Measurements from ENCODE around the gene DCAF8.

The DCAF8 gene

GRCh38 chr1:160264795-160265307 is 2.5 kb upstream of the DCAF8 start:
- no peak for DNase-seq (ENCODE audit: low read depth in 2 of 2)

GRCh38 chr1:160261556-160261892 is 825 bp downstream of the DCAF8 start:
- peak; percentile 51 to 64 for DNase-seq (ENCODE audit: low read depth in 2 of 2)

- DNase-seq (ENCODE audit: low read depth in 2 of 2): no peak
These were observed 1.7 kb downstream of the DCAF8 start for GRCh38 chr1:160260406-160261382.

GRCh38 chr1:160258177-160258798 is 4.1 kb downstream of the DCAF8 start:
- DNase-seq (ENCODE audit: low read depth in 2 of 2): no peak

- DNase-seq (ENCODE audit: low read depth in 2 of 2): no peak
These were observed 4.8 kb downstream of the DCAF8 start for GRCh38 chr1:160257411-160258015.

GRCh38 chr1:160256396-160257046 is 5.8 kb downstream of the DCAF8 start:
- DNase-seq (ENCODE audit: low read depth in 2 of 2): no peak

GRCh38 chr1:160255781-160256300 is 6.5 kb downstream of the DCAF8 start:
- no peak for DNase-seq (ENCODE audit: low read depth in 2 of 2)

- DNase-seq (ENCODE audit: low read depth in 2 of 2): peak in 1 of 2 experiments; percentile 19
These were observed 10.4 kb downstream of the DCAF8 start for GRCh38 chr1:160251687-160252526.

- no peak for DNase-seq (ENCODE audit: low read depth in 2 of 2)
These were observed 11.3 kb downstream of the DCAF8 start for GRCh38 chr1:160251011-160251410.

- DNase-seq (ENCODE audit: low read depth in 2 of 2): no peak
These were observed 15.3 kb downstream of the DCAF8 start for GRCh38 chr1:160247053-160247452.

GRCh38 chr1:160245434-160245833 is 16.9 kb downstream of the DCAF8 start:
- no peak for DNase-seq (ENCODE audit: low read depth in 2 of 2)

- no peak for DNase-seq (ENCODE audit: low read depth in 2 of 2)
These were observed 18.1 kb downstream of the DCAF8 start for GRCh38 chr1:160244209-160244608.

- no peak for DNase-seq (ENCODE audit: low read depth in 2 of 2)
These were observed 18.6 kb downstream of the DCAF8 start for GRCh38 chr1:160243767-160244166.

GRCh38 chr1:160239582-160240299 is 22.6 kb downstream of the DCAF8 start:
- DNase-seq (ENCODE audit: low read depth in 2 of 2): no peak

GRCh38 chr1:160238408-160238807 is 23.9 kb downstream of the DCAF8 start:
- no peak for DNase-seq (ENCODE audit: low read depth in 2 of 2)

- no peak for DNase-seq (ENCODE audit: low read depth in 2 of 2)
These were observed 24.8 kb downstream of the DCAF8 start for GRCh38 chr1:160237558-160237957.

GRCh38 chr1:160236806-160237205 is 25.5 kb downstream of the DCAF8 start:
- no peak for DNase-seq (ENCODE audit: low read depth in 2 of 2)

- no peak for DNase-seq (ENCODE audit: low read depth in 2 of 2)
These were observed 29.4 kb downstream of the DCAF8 start for GRCh38 chr1:160232911-160233310.

- no peak for DNase-seq (ENCODE audit: low read depth in 2 of 2)
These were observed 33.9 kb downstream of the DCAF8 start for GRCh38 chr1:160228431-160228830.

- DNase-seq (ENCODE audit: low read depth in 2 of 2): no peak
These were observed 34.8 kb downstream of the DCAF8 start for GRCh38 chr1:160227561-160227960.
